Measurements from ENCODE around the gene MON1B. TPM values are rescaled to one million over a fixed set of nuclear protein-coding genes. Genes with fewer than 3 reads are reported as not detected.

The MON1B gene
- total RNA-seq, result 17.9 and 21.9 TPM in 2 replicates

DNA sequence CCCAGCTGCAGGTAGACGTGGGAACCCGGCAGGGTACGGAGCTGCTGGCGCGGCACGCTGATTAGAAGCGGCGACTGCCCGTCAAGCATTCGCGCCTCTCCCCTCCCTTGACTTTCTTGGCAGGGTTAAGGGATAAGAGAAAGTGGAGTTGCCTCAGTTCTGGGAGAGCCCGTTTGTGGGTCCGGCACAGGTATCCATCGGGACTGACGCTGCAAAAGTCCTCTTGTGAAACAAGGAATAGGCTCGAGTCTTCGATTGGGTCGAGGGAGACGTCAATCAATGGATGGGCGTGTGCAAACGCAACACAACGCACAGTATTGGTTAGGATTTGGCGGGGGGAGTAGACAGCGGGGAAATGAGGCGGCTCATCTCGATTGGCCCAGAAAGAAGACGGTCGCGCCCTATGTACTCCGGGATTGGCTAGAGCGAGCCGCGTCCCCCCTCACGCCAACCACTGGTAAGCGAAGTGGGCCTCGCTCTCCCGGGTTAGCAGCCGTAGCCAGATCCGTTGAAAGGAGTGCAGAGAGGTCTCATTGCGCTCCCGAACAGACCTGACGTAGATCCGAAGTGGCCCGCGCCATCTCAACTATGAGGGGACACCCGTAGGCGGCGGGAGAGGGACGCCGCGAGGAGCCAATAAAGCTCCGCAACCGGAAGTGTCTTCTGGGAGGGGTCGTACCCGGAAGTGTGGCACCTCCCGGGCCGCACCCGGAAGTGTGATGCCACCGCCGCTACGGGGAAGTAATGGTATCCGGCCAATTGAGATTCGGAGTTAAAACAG, at the start of gene MON1B:
MON1B (plus strand) TSS at position 713 of the 781 bp plus-strand sequence. CDS start 296 bp downstream, outside the sequence.

DNA sequence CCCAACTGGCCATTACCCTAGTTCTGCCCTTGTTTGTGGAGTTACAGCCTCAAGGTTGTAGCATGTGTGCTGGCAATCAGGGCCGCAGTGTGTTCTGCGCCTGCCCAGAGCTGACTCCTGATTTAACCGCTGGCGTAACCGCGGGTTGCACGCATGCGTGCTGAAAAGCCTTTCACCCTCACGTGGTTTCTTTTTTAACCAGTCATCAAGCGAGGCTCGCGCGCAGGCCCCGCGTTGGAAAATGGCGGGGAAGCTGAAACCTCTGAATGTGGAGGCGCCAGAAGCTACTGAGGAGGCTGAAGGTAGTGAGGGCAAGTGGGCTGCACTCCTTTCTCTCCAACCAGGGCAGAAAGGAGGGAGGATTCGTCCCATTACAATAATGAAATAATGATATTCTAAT, 8.2 kb downstream of the MON1B start, which contains the start of gene SYCE1L:
SYCE1L (plus strand) TSS at position 198 of the 400 bp plus-strand sequence; CDS start at position 242, 44 bp downstream.

Other genes with a start within 250 kb of the MON1B start
- gene SYCE1L, start 8.2 kb downstream of the MON1B start, total RNA-seq, result 4.5 TPM in 1 of 2 replicates, not detected in the other
- gene ADAMTS18, start 243.8 kb downstream of the MON1B start, total RNA-seq, result under 0.01 TPM in 1 of 2 replicates, not detected in the other

All from cardiac ventricle fibroblast (primary cell).